Skeletal muscle satellite cell (primary cell): Measurements from ENCODE around the gene ABCA9.
"Not testable (repeated sequence)": the region's sequence is repeated elsewhere in the genome, so short reads cannot be mapped to it uniquely, and the experiment has no call there.

Experiments
- H3K27me3 ChIP-seq: 2 replicates; pipeline ENCODE4 v1.7.0; 2013; ENCODE audit warnings: low read length; ENCODE audit not compliant: control insufficient read depth, insufficient read depth
- H3K36me3 ChIP-seq: 2 replicates; pipeline ENCODE4 v1.7.0; 2013; ENCODE audit warnings: mild to moderate bottlenecking, control low read depth, low read length; ENCODE audit not compliant: insufficient read depth
- H3K4me1 ChIP-seq: 2 replicates; pipeline ENCODE4 v1.7.0; 2013; ENCODE audit warnings: low read length; ENCODE audit not compliant: control insufficient read depth, insufficient read depth
- H3K4me2 ChIP-seq: 2 replicates; pipeline ENCODE4 v1.7.0; 2013; ENCODE audit warnings: mild to moderate bottlenecking, low read length
- H3K4me3 ChIP-seq: 2 replicates; pipeline ENCODE4 v1.7.0; 2013; ENCODE audit warnings: low read length
- H3K9ac ChIP-seq: 2 replicates; pipeline ENCODE4 v1.7.0; 2013; ENCODE audit warnings: mild to moderate bottlenecking, low read depth, low read length, moderate library complexity
- H3K9me3 ChIP-seq: replicated peaks from 2 replicates; pipeline ENCODE4 v1.7.0; 2013; ENCODE audit warnings: mild to moderate bottlenecking, control low read depth, low read length
- small RNA-seq: library from RNA; depleted of rRNA; stranded (forward); fragments of <200 nt; gene quantifications from one replicate; pipeline ENCODE3, GENCODE V24; 2012

Gene ABCA9

GRCh38 chr17:68943812-68944182 lies 116.9 kb downstream of the ABCA9 start:
- H3K9me3 ChIP-seq, H3K36me3 ChIP-seq, H3K4me3 ChIP-seq, H3K27me3 ChIP-seq, H3K4me1 ChIP-seq, H3K4me2 ChIP-seq, H3K9ac ChIP-seq: not testable (repeated sequence)

- peaks cover 4% of the 10 kb centered on the region for H3K36me3 ChIP-seq
- no peaks in the 10 kb centered on the region for H3K9me3 ChIP-seq
- no peak overlapping the region for H3K4me3 ChIP-seq
- H3K4me2 ChIP-seq = no peak overlapping the region
- H3K9ac ChIP-seq = no peak overlapping the region
- H3K4me1 ChIP-seq = no peaks in the 10 kb centered on the region
- H3K27me3 ChIP-seq = no peaks in the 10 kb centered on the region
These were observed 117.5 kb downstream of the ABCA9 start for GRCh38 chr17:68943123-68943811.

- Histone ChIP-seq H3K9ac (no peak overlapping the region), H3K4me1 (no peaks in the 10 kb centered on the region), H3K4me2 (no peak overlapping the region), H3K27me3 (no peaks in the 10 kb centered on the region), H3K9me3 (no peaks in the 10 kb centered on the region), H3K36me3 (peaks cover 4% of the 10 kb centered on the region), H3K4me3 (no peak overlapping the region)
These were observed 118.3 kb downstream of the ABCA9 start for GRCh38 chr17:68942389-68942788.

- Histone ChIP-seq H3K9ac (no peak overlapping the region), H3K9me3 (no peaks in the 10 kb centered on the region), H3K27me3 (no peaks in the 10 kb centered on the region), H3K36me3 (peaks cover 4% of the 10 kb centered on the region), H3K4me1 (no peaks in the 10 kb centered on the region), H3K4me3 (no peak overlapping the region), H3K4me2 (no peak overlapping the region)
These were observed 119.0 kb downstream of the ABCA9 start for GRCh38 chr17:68941761-68942160.

GRCh38 chr17:68939195-68939594 lies 121.5 kb downstream of the ABCA9 start:
- Histone ChIP-seq H3K4me1 (no peaks in the 10 kb centered on the region), H3K9ac (no peak overlapping the region), H3K27me3 (no peaks in the 10 kb centered on the region), H3K4me3 (no peak overlapping the region), H3K4me2 (no peak overlapping the region), H3K9me3 (no peaks in the 10 kb centered on the region), H3K36me3 (peaks cover 6% of the 10 kb centered on the region)

- H3K4me1 ChIP-seq = no peaks in the 10 kb centered on the region
- H3K4me3 ChIP-seq = no peak overlapping the region
- no peaks in the 10 kb centered on the region for H3K9me3 ChIP-seq
- H3K9ac ChIP-seq = no peak overlapping the region
- no peak overlapping the region for H3K4me2 ChIP-seq
- H3K36me3 ChIP-seq = peaks cover 7% of the 10 kb centered on the region
- no peaks in the 10 kb centered on the region for H3K27me3 ChIP-seq
These were observed 122.7 kb downstream of the ABCA9 start for GRCh38 chr17:68937890-68938514.

GRCh38 chr17:68927516-68927915 lies 133.2 kb downstream of the ABCA9 start:
- Histone ChIP-seq H3K4me3 (no peak overlapping the region), H3K27me3 (no peaks in the 10 kb centered on the region), H3K9ac (no peak overlapping the region), H3K36me3 (peaks cover 3% of the 10 kb centered on the region), H3K4me2 (no peak overlapping the region), H3K4me1 (peaks cover 3% of the 10 kb centered on the region), H3K9me3 (no peaks in the 10 kb centered on the region)

GRCh38 chr17:68924793-68925720 lies 135.7 kb downstream of the ABCA9 start:
- Histone ChIP-seq H3K4me1 (peaks cover 3% of the 10 kb centered on the region), H3K36me3 (peaks cover 4% of the 10 kb centered on the region), H3K4me2 (no peak overlapping the region), H3K9ac (no peak overlapping the region), H3K27me3 (no peaks in the 10 kb centered on the region), H3K9me3 (no peaks in the 10 kb centered on the region), H3K4me3 (no peak overlapping the region)

Small RNAs within 50 kb of the gene (small RNA-seq; reads per million reads assigned to genes)
- 0.42 reads per million for gene MIR4524B
